ENCODE results near the gene NUP160.
"Not testable (repeated sequence)": the region's sequence is repeated elsewhere in the genome, so short reads cannot be mapped to it uniquely, and the experiment has no call there.

NUP160 gene

DNA sequence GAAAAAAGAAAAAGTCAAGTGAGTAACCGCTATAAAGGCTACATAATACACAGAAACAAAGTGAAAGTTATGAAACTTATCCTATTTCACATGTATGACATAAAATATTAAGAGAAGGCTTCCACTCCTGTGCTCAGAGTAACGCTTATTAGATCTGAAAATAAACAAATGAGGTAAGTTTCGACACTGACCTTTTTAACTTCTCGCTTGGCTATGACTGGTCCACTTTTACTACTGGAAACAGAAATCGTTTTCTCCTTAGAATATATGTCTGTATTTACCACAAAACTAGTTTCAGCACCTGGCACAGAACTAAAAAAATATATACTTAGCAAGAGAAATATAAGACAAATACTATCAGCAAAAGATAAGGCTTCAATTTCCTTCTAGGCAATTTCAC lies 97.4 kb downstream of the NUP160 start:
- no peaks in the 10 kb centered on the region for H3K27me3 Mint-ChIP-seq (ENCODE audit: low read depth)
- H3K36me3 Mint-ChIP-seq (ENCODE audit: low read depth): peaks cover 78% of the 10 kb centered on the region
- H3K4me3 Mint-ChIP-seq: no peak overlapping the region
- H3K9me3 Mint-ChIP-seq: no peaks in the 10 kb centered on the region
- TF ChIP-seq, protein P1, sequence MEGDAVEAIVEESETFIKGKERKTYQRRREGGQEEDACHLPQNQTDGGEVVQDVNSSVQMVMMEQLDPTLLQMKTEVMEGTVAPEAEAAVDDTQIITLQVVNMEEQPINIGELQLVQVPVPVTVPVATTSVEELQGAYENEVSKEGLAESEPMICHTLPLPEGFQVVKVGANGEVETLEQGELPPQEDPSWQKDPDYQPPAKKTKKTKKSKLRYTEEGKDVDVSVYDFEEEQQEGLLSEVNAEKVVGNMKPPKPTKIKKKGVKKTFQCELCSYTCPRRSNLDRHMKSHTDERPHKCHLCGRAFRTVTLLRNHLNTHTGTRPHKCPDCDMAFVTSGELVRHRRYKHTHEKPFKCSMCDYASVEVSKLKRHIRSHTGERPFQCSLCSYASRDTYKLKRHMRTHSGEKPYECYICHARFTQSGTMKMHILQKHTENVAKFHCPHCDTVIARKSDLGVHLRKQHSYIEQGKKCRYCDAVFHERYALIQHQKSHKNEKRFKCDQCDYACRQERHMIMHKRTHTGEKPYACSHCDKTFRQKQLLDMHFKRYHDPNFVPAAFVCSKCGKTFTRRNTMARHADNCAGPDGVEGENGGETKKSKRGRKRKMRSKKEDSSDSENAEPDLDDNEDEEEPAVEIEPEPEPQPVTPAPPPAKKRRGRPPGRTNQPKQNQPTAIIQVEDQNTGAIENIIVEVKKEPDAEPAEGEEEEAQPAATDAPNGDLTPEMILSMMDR (IDR thresholded peaks at IDR 0.05; ENCODE audit: unreplicated experiment in 3 of 3): no peak
- no peaks in the 10 kb centered on the region for H3K4me1 Mint-ChIP-seq
- H3K27ac Mint-ChIP-seq: no peak overlapping the region

DNA sequence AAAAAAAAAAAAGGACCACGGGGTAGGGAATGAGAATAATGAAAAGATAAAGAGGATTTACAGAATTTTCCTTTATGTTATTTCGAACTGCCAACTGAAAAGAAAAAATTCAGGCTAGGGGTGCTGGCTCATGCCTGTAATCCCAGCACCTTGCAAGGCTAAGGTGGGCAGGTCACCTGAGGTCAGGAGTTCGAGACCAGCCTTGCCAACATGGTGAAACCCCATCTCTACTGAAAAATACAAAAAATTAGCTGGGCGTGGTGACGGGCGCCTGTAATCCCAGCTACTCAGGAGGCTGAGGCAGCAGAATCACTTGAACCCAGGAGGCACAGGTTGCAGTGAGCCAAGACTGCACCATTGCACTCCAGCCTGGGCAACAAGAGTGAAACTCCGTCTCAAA lies 105.7 kb downstream of the NUP160 start:
- H3K4me3 Mint-ChIP-seq; H3K27ac Mint-ChIP-seq; H3K4me1 Mint-ChIP-seq; H3K9me3 Mint-ChIP-seq; H3K27me3 Mint-ChIP-seq (ENCODE audit: low read depth): not testable (repeated sequence)
- H3K36me3 Mint-ChIP-seq (ENCODE audit: low read depth): peaks cover 86% of the 10 kb centered on the region

DNA sequence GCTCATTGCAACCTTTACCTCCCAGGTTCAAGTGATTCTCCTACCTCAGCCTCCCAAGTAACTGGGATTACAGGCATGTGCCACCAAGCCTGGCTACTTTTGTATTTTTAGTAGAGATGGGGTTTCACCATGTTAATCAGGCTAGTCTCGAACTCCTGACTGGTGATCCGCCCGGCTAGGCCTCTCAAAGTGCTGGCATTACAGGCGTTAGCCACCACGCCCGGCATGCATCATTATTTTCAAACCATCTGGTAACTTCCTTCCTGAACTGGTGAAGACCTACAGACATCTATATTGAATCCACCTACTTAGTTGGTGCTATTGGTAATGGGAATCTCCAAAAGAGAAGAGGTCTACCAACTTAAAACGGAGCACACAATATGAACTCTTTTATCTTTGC lies 110.3 kb downstream of the NUP160 start:
- H3K27me3 Mint-ChIP-seq (ENCODE audit: low read depth); H3K4me3 Mint-ChIP-seq; H3K4me1 Mint-ChIP-seq; H3K9me3 Mint-ChIP-seq; H3K27ac Mint-ChIP-seq: not testable (repeated sequence)
- H3K36me3 Mint-ChIP-seq (ENCODE audit: low read depth): peaks cover 79% of the 10 kb centered on the region

DNA sequence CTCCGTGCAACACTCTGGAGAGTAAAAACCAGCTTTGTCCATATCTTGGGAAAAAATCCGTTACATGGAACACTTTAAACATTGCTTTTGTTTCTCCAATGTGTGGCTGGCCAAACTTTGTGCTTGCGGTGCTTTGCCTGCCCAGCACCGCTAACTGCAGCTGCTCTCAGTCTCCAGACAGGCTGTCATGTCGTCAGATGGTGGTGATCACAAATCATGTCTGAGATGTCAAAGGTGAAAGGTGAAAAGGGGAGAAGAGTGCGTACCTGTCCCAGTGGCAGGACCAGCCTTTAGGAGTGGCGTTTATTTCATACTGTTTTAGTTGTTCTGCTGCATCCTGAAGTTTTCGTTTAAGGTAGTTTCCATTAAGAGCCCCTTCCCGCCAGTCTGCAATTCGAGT lies 115.9 kb downstream of the NUP160 start:
- Mint-ChIP-seq H3K9me3 (no peaks in the 10 kb centered on the region), H3K4me1 (peaks cover 4% of the 10 kb centered on the region), H3K4me3 (no peak overlapping the region), H3K27me3 (ENCODE audit: low read depth) (no peaks in the 10 kb centered on the region), H3K36me3 (ENCODE audit: low read depth) (peaks cover 85% of the 10 kb centered on the region), H3K27ac (no peak overlapping the region)
- TF ChIP-seq, protein P1 (IDR thresholded peaks at IDR 0.05; ENCODE audit: unreplicated experiment in 3 of 3): no peak

DNA sequence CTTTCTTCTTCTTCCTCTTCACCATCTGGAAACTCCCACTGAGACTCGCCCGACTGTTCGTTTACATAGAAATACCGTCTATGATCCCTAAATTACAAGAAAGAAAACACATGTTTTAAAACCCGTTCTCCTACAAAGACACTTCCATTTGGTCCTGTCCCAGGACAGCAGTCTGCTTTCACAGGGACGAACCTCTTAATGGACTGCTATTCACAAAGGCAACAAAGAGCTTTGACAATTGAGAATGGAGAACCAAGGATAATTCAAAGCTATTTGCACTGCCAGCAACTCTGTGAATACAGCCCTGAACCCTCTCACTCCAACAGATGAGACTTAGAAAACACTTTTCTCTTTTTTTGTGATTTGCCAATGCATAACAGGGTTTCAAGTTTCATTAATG lies 116.7 kb downstream of the NUP160 start:
- H3K4me1 Mint-ChIP-seq: peaks cover 4% of the 10 kb centered on the region
- no peaks in the 10 kb centered on the region for H3K9me3 Mint-ChIP-seq
- no peaks in the 10 kb centered on the region for H3K27me3 Mint-ChIP-seq (ENCODE audit: low read depth)
- peaks cover 80% of the 10 kb centered on the region for H3K36me3 Mint-ChIP-seq (ENCODE audit: low read depth)
- TF ChIP-seq, protein P1 (IDR thresholded peaks at IDR 0.05; ENCODE audit: unreplicated experiment in 3 of 3): no peak
- H3K4me3 Mint-ChIP-seq: no peak overlapping the region
- peak overlapping the region; percentile 12 to 74 (median 16) for H3K27ac Mint-ChIP-seq
